GM19193 (cell line): ENCODE measurements around the gene TRAPPC3.

Experiments used
- POLR2A ChIP-seq: IDR thresholded peaks from 4 replicates; pipeline ENCODE4 v1.6.1; 2011; ENCODE audit not compliant: insufficient read depth, insufficient read length; ENCODE audit errors: extremely low read depth

Gene TRAPPC3

DNA sequence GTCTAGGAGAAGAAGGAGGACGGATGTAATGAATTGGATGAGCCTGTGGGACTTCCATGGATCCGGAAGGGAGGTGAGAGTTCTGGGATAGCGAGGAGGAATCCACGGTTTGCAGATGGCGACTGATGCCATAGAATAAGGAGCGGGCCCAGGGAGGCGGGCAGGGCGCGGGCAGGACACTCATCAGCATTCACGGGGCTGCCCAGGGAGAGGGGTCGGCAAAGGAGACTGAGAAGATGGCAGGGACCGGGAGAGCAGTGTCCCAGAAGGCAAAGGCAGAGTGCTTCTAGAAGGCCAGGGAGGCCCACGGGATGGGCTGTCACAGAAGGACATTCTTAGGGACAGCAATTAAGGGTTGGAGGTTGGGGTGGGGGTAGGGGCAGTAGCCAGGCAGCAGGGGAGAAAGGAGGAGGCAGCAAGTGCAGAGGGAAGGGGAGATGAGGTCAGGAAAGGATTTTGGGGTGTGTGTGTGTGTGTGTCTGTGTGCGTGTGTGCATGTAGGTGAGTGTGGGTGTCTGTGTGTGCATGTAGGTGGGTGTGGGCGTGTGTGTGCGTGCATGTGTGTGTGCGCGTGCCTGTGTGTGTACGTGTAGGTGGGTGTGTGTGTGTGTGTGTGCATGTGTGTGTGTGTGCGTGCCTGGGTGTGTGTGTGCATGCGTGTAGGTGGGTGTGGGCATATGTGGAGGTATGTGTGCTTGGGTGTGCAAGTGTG, 23.1 kb downstream of the TRAPPC3 start:
- no peak for TF ChIP-seq POLR2A

DNA sequence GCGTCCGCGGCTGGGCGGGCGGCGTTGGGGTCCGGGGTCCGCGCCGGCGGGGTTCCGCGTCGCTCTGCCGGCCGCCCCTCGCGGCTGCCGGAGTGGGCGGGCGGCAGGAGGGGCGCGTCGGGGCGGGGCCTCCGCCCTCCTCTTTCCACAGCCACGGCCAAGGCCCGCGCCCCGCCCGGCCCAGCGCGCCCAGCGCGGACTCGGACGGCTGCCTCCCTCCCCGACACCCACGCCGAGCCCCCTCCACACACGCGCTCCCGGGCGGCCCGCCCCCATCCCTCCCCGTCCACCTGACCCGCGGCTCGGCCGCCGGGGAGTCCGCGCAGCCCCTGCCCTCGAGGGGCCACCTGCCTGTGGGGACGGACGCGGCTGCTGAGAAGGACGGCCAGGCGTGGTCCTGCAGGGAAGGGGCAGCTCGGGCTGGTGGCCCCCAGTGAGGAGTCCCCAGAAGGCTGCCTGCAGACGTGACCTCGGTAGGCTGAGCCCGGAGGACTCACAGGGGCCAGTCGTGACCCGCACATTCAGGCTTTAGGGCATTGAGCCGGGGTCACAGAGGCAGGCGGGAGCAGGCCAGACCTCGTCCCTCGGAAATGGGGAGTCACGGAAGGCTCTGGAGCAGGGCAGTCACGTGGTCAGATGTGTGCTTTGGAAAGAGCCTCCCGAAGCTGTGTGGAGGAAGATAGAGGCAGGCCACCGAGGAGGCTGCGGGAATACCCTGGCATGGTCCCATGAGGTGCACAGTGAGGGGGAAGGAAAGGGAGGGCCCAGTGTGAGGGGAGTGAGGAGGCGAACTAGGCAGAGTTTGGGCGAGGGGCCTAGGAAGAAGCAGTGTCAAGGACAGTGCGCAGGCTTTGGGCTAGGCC, 23.9 kb downstream of the TRAPPC3 start, which contains the start of gene COL8A2:
COL8A2 (minus strand) TSS at position 94 of the 863 bp plus-strand sequence. CDS start 24,980 bp downstream, outside the sequence.
- no peak for TF ChIP-seq POLR2A

DNA sequence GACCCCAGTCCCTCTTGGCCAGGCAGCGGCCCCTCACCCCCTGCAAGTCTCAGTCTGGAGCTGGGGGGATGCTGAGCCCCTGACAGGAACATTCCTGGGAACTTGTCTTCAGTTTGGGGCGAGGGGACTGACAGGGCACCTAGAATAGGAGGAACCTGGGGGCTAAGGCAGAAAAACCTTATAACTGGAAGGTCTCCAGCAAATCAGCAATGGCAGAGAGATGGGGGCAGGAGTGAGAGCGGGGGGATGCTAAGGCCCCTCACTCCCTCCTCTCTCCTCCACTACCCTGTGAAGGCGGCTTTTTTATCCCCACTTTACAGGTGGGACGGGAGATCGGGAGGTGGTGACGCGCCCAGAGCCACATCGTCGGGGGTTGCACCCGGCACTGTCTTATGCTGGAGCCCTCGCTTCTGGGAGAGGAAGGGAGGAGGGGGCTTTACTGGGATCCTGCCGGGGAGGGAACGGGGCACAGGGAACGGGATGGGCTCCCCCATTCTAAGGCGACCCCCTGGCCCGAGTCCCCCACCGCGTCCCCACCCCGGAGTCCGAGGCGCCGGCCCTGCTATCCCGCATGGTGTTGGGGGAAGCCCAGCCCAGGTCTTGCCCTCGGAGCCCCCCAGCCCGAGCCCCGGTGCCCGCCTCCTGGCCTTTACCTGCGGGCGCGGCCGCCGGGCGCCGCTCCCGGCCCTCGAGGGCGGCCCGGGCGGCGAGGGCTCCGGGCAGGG, 24.7 kb downstream of the TRAPPC3 start:
- no peak for TF ChIP-seq POLR2A

DNA sequence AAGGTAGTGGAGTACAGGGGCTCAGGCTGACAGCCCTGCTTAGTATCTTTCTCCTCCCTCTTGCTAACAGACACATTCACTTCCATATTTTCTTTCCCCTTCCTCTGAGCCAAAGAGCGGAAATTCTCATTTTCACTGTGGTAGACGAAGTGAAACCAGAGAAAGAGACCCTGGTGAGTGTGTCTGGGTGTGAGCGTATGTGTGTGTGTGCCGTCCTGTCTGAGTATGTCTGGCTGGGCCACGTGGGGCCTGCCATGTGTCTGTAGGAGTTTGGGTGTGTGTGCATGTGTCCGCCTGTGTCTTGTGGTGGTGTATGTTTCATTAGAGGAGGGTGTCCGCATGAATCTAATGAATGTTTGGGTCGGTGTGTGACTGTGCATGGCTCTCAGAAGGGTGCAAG, 25.9 kb downstream of the TRAPPC3 start:
- no peak for TF ChIP-seq POLR2A

DNA sequence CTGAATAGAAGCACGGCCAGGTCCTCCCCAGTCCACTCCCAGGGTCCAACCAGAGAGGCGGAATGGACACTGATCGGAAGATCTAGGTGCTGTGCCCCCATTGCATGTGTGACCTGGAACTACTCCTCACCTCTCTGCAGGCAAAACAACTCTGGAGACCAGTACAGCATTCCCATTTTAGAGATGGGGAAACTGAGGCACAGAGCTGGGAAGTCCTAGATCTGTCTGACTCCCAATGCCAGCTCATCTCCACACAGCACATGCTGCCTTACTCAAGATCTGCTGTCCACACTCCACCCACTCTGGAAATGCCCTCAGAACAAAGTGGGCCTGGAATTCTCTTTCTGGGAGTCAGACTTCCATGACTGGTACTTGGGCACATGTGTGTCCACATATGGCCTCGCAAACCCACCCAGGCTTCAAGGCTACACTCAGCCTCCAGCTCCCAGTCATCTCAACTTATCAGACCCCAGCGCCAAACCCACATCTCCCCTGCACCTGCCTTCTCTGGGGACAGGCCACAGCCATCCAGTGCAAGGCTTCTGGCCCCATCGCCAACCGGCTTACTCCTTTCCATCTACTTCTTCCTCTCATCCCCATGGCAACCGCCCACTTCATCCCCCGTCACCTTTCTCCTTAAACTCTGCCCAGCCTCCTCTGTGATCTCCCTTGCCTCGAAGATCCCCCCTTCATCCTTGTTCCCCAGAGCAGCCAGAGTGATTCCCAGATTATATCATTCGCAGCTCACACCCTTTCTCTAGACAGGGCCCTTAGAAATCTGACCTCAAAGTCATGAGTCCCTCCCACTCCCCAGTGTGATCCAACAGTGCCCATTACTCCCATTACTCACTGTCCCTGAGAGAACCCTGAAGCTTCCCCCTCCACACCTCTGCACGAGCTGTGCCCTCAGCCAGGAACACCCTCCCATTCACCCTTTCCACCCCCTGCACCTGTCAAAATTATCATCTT, 26.9 kb downstream of the TRAPPC3 start:
- no peak for TF ChIP-seq POLR2A

DNA sequence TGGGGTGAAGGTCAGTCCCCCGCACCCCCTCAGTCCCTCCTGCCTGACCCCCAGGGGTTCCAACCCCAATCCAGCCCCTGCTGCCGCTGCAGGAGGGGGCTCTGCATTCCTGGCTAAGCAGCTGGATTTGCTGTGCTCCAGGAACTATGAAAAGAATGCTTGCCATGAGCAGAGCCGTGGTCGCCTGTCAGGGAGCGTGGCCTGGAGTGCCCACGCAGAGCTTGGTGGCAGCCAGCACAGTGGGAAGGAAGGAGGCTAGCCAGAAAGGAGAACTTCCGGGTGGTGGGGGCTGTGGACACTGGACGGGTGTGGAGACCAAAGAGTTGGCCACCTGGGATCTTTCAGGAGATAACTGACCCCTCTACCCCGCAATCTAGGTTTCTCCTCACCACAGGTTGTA, 29.8 kb downstream of the TRAPPC3 start:
- TF ChIP-seq POLR2A = no peak

DNA sequence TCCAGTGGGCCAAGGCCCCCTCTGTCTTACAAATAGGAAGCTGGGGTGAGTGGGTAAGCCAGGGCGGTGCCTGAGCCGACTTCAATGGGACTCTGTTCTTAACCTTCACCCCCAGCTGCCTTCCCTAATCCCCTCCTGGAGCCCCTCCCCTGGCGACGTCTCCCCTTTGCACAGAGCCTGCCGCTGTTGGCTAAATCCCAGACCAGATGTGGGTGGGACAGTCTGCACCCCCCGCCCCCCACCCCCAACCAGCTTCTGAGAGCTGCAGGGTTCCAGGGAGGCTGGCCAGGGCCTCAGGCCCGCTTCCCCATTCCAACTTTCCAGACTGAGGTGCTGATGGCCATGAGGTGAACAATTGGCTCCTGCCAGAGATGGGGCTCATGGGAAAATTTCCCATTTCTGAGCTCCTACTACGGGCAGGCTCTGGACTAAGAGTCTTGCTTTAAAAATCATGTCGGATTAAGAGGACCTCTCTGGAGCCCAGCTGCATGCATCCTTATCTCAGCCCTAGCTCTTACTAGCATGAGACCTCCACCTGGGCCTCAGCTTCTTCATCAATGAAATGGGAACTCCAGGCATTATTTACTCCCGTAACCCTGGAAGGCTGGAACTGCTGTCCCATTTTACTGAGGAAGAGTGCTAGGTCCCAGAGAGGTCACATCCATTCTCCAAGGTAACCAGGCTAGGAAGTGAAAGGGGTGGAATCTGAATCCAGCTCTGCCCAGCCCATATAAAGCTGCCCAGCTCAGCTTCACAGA, 30.7 kb downstream of the TRAPPC3 start:
- TF ChIP-seq POLR2A = no peak

DNA sequence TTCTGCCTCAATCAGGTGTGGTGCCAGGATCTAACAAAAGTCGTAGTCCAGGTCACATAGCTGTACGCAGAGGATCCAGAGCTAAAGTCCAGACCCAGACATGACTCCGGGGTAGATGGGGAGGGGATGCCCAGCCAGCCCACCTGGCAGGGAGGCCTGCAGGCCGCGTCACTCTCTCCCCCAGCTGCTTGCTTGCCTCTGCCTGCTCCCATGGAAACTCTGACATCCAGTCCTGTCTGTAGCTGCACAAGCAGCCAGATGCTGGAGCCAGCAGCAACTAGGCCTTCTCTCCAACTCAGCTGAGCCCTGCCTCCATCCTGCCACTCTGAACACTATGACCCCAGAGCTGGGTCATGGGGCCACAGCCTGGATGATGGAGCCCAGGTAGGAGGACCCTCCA, 32.4 kb downstream of the TRAPPC3 start:
- TF ChIP-seq POLR2A = no peak

DNA sequence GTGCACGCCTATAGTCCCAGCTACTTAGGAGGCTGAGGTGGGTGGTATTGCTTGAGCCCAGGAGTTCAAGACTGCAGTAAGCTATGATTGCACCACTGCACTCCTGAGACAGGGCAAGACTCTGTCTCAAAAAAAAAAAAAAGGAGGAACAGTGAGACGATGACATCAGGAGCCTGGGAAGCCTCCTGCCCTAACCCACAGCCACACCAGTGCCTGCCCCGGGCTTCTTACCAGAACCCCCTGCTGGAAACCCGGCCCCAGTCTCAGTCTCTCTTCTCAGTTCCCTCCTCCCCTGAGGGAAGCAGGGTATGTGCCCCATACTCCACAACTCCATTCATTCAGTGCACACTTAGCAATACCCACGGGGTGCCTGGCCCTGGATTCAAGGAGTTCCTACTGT, 33.4 kb downstream of the TRAPPC3 start:
- no peak for TF ChIP-seq POLR2A

DNA sequence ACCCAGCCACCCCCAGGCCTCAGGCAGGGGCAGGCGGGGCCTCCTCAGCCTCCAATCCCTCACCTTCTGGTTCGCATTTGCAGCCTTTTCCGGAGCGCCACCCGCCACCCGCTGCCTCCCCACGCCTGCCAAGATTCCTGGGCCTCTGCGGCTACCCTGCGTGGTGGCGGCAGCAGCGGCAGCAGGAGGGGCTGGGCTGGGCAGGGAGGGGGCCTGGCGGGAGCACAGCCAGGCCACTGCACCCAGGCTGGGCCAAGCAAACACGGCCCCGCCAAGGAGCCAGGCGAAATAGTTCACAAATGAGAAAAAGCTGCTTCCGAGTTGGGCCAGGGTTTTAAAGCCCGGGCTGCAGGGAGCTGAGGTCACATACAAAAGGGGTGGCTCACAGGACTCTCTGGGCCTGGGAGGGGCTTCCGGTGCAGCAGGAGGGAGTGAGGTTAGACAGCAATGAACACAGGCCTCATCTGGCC, 34.1 kb downstream of the TRAPPC3 start:
- no peak for TF ChIP-seq POLR2A

DNA sequence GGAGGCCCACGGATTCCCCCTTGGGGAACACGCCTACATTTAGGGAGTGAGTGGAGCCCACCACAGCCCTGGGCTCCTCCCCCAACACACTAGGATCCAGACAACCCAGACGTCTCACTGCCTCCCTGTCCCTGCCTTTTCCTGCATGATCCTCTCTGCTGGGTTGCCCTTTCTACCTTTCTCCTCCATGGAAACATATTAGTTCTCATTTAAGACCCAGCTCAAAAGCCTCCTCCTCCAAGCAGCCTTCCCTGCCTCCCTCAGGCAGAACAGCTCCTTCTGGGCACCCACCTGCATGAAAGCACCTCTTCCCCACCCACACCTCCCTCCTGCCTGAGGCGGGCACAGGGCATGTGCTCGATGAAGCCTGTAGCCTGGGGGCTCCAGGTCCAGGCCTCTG, 34.9 kb downstream of the TRAPPC3 start:
- no peak for TF ChIP-seq POLR2A

DNA sequence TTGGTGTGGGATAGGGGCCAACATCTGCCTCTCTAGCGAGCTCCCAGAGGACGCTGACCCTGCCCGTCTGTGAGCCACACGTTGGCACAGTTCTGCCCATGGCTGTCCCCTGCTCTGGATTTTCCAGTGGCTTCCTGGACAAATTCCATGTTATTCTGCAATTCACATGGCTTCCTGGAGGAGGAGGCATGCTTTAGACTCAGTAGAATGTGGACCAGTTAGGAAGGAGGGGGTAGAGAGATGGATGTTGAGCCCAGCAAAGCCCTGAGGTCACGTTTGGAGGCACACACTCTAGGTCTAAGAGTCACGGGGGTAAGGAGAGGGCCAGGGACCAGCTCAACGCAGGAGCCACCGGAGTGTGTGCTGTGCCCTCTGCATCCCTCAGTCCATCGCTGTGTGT, 36.5 kb downstream of the TRAPPC3 start:
- no peak for TF ChIP-seq POLR2A

DNA sequence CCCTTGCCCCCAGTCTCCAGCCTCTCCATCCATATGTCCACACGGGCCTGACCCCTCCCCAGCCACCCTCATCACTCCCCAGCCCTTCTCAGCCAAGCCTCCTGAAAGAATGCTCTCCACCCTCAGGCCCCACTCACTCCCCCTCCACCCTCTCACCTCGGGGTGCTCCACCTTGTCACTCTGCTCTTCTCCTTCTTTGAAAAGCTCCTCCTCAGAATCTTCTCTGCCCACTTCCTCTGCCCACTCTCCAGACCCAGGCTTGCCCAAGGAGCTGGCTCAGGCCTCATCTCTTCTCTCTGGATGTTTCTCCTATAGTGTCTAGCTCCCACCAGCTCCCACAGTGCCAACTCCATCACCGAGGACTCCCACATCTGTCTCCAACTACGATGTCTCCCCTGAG, 38.1 kb downstream of the TRAPPC3 start:
- TF ChIP-seq POLR2A = no peak
